Hematopoietic multipotent progenitor cell treated with erythropoietin and hydrocortisone succinate and interleukin-3 and kit ligand, for 17 days (in vitro differentiated cells): ENCODE results near the gene CCNL1.
A peak's percentile ranks its signal among the peaks of the same experiment; 100 is the strongest.
"Not testable (repeated sequence)": the region's sequence is repeated elsewhere in the genome, so short reads cannot be mapped to it uniquely, and the experiment has no call there.

Experiments
- DNase-seq: peaks from one replicate; pipeline ENCODE4 v3.0.0-alpha.2; 2015; ENCODE audit warnings: low spot score

Gene CCNL1

GRCh38 chr3:157159762-157160657 lies at the start of gene CCNL1:
TSS of gene CCNL1 (minus strand) at chr3:157160147. CDS start at chr3:157160094, 53 bp downstream.
- DNase-seq = peak; percentile 96

GRCh38 chr3:157204880-157205279 lies 44.9 kb upstream of the CCNL1 start:
- no peak for DNase-seq

- DNase-seq = no peak
Measured at GRCh38 chr3:157204431-157204830, 44.5 kb upstream of the CCNL1 start.

GRCh38 chr3:157201648-157202278 lies 41.8 kb upstream of the CCNL1 start:
- DNase-seq = peak; percentile 61

GRCh38 chr3:157199841-157200240 lies 39.9 kb upstream of the CCNL1 start:
- no peak for DNase-seq

- no peak for DNase-seq
Measured at GRCh38 chr3:157195965-157196364, 36.0 kb upstream of the CCNL1 start.

- not testable (repeated sequence) for DNase-seq
Measured at GRCh38 chr3:157191149-157191548, 31.2 kb upstream of the CCNL1 start.

GRCh38 chr3:157190380-157190872 lies 30.5 kb upstream of the CCNL1 start:
- no peak for DNase-seq

GRCh38 chr3:157188391-157188790 lies 28.4 kb upstream of the CCNL1 start:
- no peak for DNase-seq

- no peak for DNase-seq
Measured at GRCh38 chr3:157182879-157183278, 22.9 kb upstream of the CCNL1 start.

GRCh38 chr3:157180262-157180661 lies 20.3 kb upstream of the CCNL1 start:
- no peak for DNase-seq

GRCh38 chr3:157179365-157179803 lies 19.4 kb upstream of the CCNL1 start:
- DNase-seq = no peak

GRCh38 chr3:157178503-157179364 lies 18.8 kb upstream of the CCNL1 start:
- not testable (repeated sequence) for DNase-seq

- DNase-seq = not testable (repeated sequence)
Measured at GRCh38 chr3:157177801-157178453, 18.0 kb upstream of the CCNL1 start.

- no peak for DNase-seq
Measured at GRCh38 chr3:157176934-157177333, 17.0 kb upstream of the CCNL1 start.

GRCh38 chr3:157175691-157176507 lies 16.0 kb upstream of the CCNL1 start:
- DNase-seq = no peak

GRCh38 chr3:157174649-157175498 lies 14.9 kb upstream of the CCNL1 start:
- peak; percentile 100 for DNase-seq

GRCh38 chr3:157174290-157174648 lies 14.3 kb upstream of the CCNL1 start:
- DNase-seq = no peak

- not testable (repeated sequence) for DNase-seq
Measured at GRCh38 chr3:157173343-157173742, 13.4 kb upstream of the CCNL1 start.

- DNase-seq = no peak
Measured at GRCh38 chr3:157172746-157173145, 12.8 kb upstream of the CCNL1 start.
